ENCODE results near the gene SMOC2. TPM values are rescaled to one million over a fixed set of nuclear protein-coding genes. Genes with fewer than 3 reads are reported as not detected.

The SMOC2 gene
- total and polyA plus RNA-seq, 4 donors, result 1.3 to 6.4 (median 4.6) TPM

- H3K27ac ChIP-seq (ENCODE audit: low read depth in 1 of 2, low read length in 1 of 2), result no peak overlapping the region
- 50 to 58% methylated on average over 9 of the region's 9 CpGs for WGBS, 2 donors
Measured at GRCh38 chr6:168417191-168417590, 23.8 kb upstream of the SMOC2 start.

GRCh38 chr6:168417679-168418557 lies 23.1 kb upstream of the SMOC2 start:
- Histone ChIP-seq H3K36me3 (ENCODE audit: control insufficient read depth in 4 of 4, insufficient read depth in 4 of 4, low read length in 4 of 4) (no peaks in the 10 kb centered on the region), H3K9ac (ENCODE audit: insufficient read depth in 1 of 2, low read length in 2 of 2) (no peak overlapping the region), H3K4me3 (no peak overlapping the region), H3K27me3 (ENCODE audit: control insufficient read depth in 3 of 3, insufficient read depth in 3 of 3, low read length in 2 of 3) (peaks cover 0 to 3% (median 2%) of the 10 kb centered on the region in 3 donors), H3K4me1 (ENCODE audit: control insufficient read depth in 5 of 5, insufficient read depth in 5 of 5, low read length in 5 of 5) (peaks cover 0 to 36% (median 7%) of the 10 kb centered on the region in 5 donors), H3K9me3 (ENCODE audit: control insufficient read depth in 4 of 4, insufficient read depth in 3 of 4, low read length in 3 of 4) (no peaks in the 10 kb centered on the region), H3K27ac (ENCODE audit: low read depth in 1 of 2, low read length in 1 of 2) (no peak overlapping the region)
- 49 to 53% methylated on average over 19 of the region's 19 CpGs for WGBS, 2 donors
- peak in 1 of 3 donors; percentile 42 for DNase-seq
- no peak for TF ChIP-seq CTCF (IDR thresholded peaks at IDR 0.05; ENCODE audit: control extremely low read depth, extremely low read depth)
- ATAC-seq (ENCODE audit: insufficient read depth, low FRiP score), result no peak

More at GRCh38 chr6:168417191-168417590, 23.8 kb upstream of the SMOC2 start:
- Histone ChIP-seq H3K27me3 (ENCODE audit: control insufficient read depth in 3 of 3, insufficient read depth in 3 of 3, low read length in 2 of 3) (peaks cover 0 to 3% (median 2%) of the 10 kb centered on the region in 3 donors), H3K36me3 (ENCODE audit: control insufficient read depth in 4 of 4, insufficient read depth in 4 of 4, low read length in 4 of 4) (no peaks in the 10 kb centered on the region), H3K9me3 (ENCODE audit: control insufficient read depth in 4 of 4, insufficient read depth in 3 of 4, low read length in 3 of 4) (no peaks in the 10 kb centered on the region), H3K4me1 (ENCODE audit: control insufficient read depth in 5 of 5, insufficient read depth in 5 of 5, low read length in 5 of 5) (peaks cover 0 to 36% (median 7%) of the 10 kb centered on the region in 5 donors), H3K9ac (ENCODE audit: insufficient read depth in 1 of 2, low read length in 2 of 2) (no peak overlapping the region), H3K4me3 (no peak overlapping the region)
- DNase-seq, result peak in 2 of 3 donors; percentile 14 to 48
- no peak for ATAC-seq (ENCODE audit: insufficient read depth, low FRiP score)
- TF ChIP-seq CTCF (IDR thresholded peaks at IDR 0.05; ENCODE audit: control extremely low read depth, extremely low read depth), result no peak

- ATAC-seq (ENCODE audit: insufficient read depth, low FRiP score), result no peak
- Histone ChIP-seq H3K9me3 (ENCODE audit: control insufficient read depth in 4 of 4, insufficient read depth in 3 of 4, low read length in 3 of 4) (no peaks in the 10 kb centered on the region), H3K4me1 (ENCODE audit: control insufficient read depth in 5 of 5, insufficient read depth in 5 of 5, low read length in 5 of 5) (peaks cover 0 to 36% (median 7%) of the 10 kb centered on the region in 5 donors), H3K4me3 (no peak overlapping the region), H3K27me3 (ENCODE audit: control insufficient read depth in 3 of 3, insufficient read depth in 3 of 3, low read length in 2 of 3) (peaks cover 0 to 3% (median 2%) of the 10 kb centered on the region in 3 donors), H3K27ac (ENCODE audit: low read depth in 1 of 2, low read length in 1 of 2) (no peak overlapping the region), H3K9ac (ENCODE audit: insufficient read depth in 1 of 2, low read length in 2 of 2) (no peak overlapping the region), H3K36me3 (ENCODE audit: control insufficient read depth in 4 of 4, insufficient read depth in 4 of 4, low read length in 4 of 4) (no peaks in the 10 kb centered on the region)
- peak in 1 of 3 donors; percentile 32 for DNase-seq
- 64 to 65% methylated on average over 7 of the region's 7 CpGs for WGBS, 2 donors
- TF ChIP-seq CTCF (IDR thresholded peaks at IDR 0.05; ENCODE audit: control extremely low read depth, extremely low read depth), result no peak
Measured at GRCh38 chr6:168418711-168419121, 22.3 kb upstream of the SMOC2 start.

Data from lung (tissue), 12 donors.